SU-DHL-6 (cell line): Measurements from ENCODE around the gene VWF.

Experiments used
- H2AFZ ChIP-seq: fragments of 200-600 bp; sonication (generic); 2 replicates; pipeline ENCODE4 v1.6.1; 2014; ENCODE audit warnings: low read depth, mild to moderate bottlenecking, moderate library complexity, mixed read lengths, antibody characterized with exemption, low read length; ENCODE audit not compliant: severe bottlenecking
- H3F3A ChIP-seq: fragments of 200-600 bp; shearing (Covaris generic); 2 replicates; pipeline ENCODE4 v1.6.0; 2016; ENCODE audit warnings: antibody characterized with exemption, mild to moderate bottlenecking; ENCODE audit not compliant: insufficient read depth
- H3K27ac ChIP-seq: fragments of 200-600 bp; sonication (generic); 2 replicates; pipeline ENCODE4 v1.5.1; 2016; ENCODE audit warnings: low read depth, mild to moderate bottlenecking, low read length, moderate library complexity, mixed read lengths
- H3K27me3 ChIP-seq: fragments of 200-600 bp; sonication (generic), shearing (Covaris generic); 2 replicates; pipeline ENCODE4 v1.6.0; 2014; ENCODE audit warnings: mild to moderate bottlenecking, low read length
- H3K36me3 ChIP-seq: fragments of 200-600 bp; sonication (generic); 2 replicates; pipeline ENCODE4 v1.6.1; 2014; ENCODE audit warnings: mild to moderate bottlenecking, low read length, mixed read lengths
- H3K4me2 ChIP-seq: fragments of 300-600, 200-600 bp; shearing (Covaris generic), sonication (generic); 2 replicates; pipeline ENCODE4 v1.6.0; 2014; ENCODE audit warnings: low read length, low read depth, mild to moderate bottlenecking; ENCODE audit not compliant: poor library complexity, severe bottlenecking
- H3K4me3 ChIP-seq: fragments of 200-600 bp; sonication (generic); 2 replicates; pipeline ENCODE4 v1.5.1; 2014; ENCODE audit warnings: antibody characterized with exemption, low read length, mild to moderate bottlenecking, mixed read lengths; ENCODE audit not compliant: insufficient read depth, poor library complexity, severe bottlenecking
- H3K79me2 ChIP-seq: fragments of 200-600 bp; sonication (generic); 2 replicates; pipeline ENCODE4 v1.6.1; 2014; ENCODE audit warnings: mild to moderate bottlenecking, low read length, moderate library complexity; ENCODE audit not compliant: insufficient read depth
- H3K9ac ChIP-seq: fragments of 200-600 bp; sonication (generic); 2 replicates; pipeline ENCODE4 v1.7.0; 2014; ENCODE audit warnings: mild to moderate bottlenecking, low read length
- H3K9me2 ChIP-seq: fragments of 200-600 bp; sonication (generic); replicated peaks from 2 replicates; pipeline ENCODE4 v1.6.1; 2014; ENCODE audit warnings: low read length; ENCODE audit not compliant: insufficient read depth
- H3K9me3 ChIP-seq: fragments of 200-600 bp; sonication (generic); 2 replicates; pipeline ENCODE4 v1.6.1; 2014; ENCODE audit warnings: low read length, mixed read lengths; ENCODE audit not compliant: insufficient read depth
- H4K20me1 ChIP-seq: fragments of 200-600 bp; sonication (generic); 2 replicates; pipeline ENCODE4 v1.6.1; 2014; ENCODE audit warnings: low read depth, mild to moderate bottlenecking, antibody characterized with exemption, low read length, moderate library complexity, mixed read lengths
- CTCF ChIP-seq: fragments of 200-600 bp; sonication (generic); IDR thresholded peaks from one replicate; pipeline ENCODE4 v1.5.1; 2017; ENCODE audit warnings: antibody characterized with exemption, mild to moderate bottlenecking, low read length, moderate library complexity; ENCODE audit not compliant: insufficient read depth, poor library complexity, severe bottlenecking
- EZH2phosphoT487 ChIP-seq: fragments of 200-600 bp; sonication (generic), shearing (Covaris generic); conservative IDR thresholded peaks from 2 replicates; pipeline ENCODE4 v1.6.1; 2018; ENCODE audit warnings: mild to moderate bottlenecking, antibody characterized with exemption, low read length, moderate library complexity, mixed read lengths

VWF gene

GRCh38 chr12:6076776-6077691, 47.4 kb downstream of the VWF start:
- no peak overlapping the region for H2AFZ ChIP-seq
- H3K9me2 ChIP-seq: no peaks in the 10 kb centered on the region
- H3K79me2 ChIP-seq: no peaks in the 10 kb centered on the region
- no peaks in the 10 kb centered on the region for H3K9me3 ChIP-seq
- H3F3A ChIP-seq: no peaks in the 10 kb centered on the region
- H4K20me1 ChIP-seq: no peaks in the 10 kb centered on the region
- TF ChIP-seq CTCF: no peak
- TF ChIP-seq EZH2phosphoT487: no peak
- no peak overlapping the region for H3K9ac ChIP-seq
- no peak overlapping the region for H3K27ac ChIP-seq
- H3K27me3 ChIP-seq: no peaks in the 10 kb centered on the region
- no peak overlapping the region for H3K4me3 ChIP-seq
- H3K36me3 ChIP-seq: no peaks in the 10 kb centered on the region
- no peak overlapping the region for H3K4me2 ChIP-seq

- H2AFZ ChIP-seq: no peak overlapping the region
- H4K20me1 ChIP-seq: no peaks in the 10 kb centered on the region
- no peaks in the 10 kb centered on the region for H3K27me3 ChIP-seq
- no peaks in the 10 kb centered on the region for H3K9me2 ChIP-seq
- H3K4me2 ChIP-seq: no peak overlapping the region
- H3K36me3 ChIP-seq: no peaks in the 10 kb centered on the region
- no peak overlapping the region for H3K27ac ChIP-seq
- H3F3A ChIP-seq: no peaks in the 10 kb centered on the region
- no peak overlapping the region for H3K4me3 ChIP-seq
- H3K9me3 ChIP-seq: no peaks in the 10 kb centered on the region
- TF ChIP-seq CTCF (no peak), EZH2phosphoT487 (no peak)
- H3K9ac ChIP-seq: no peak overlapping the region
- H3K79me2 ChIP-seq: no peaks in the 10 kb centered on the region
Measured at GRCh38 chr12:6076346-6076745, 48.1 kb downstream of the VWF start.

- Histone ChIP-seq H3K79me2 (no peaks in the 10 kb centered on the region), H3K9ac (no peak overlapping the region), H3K4me3 (no peak overlapping the region), H4K20me1 (no peaks in the 10 kb centered on the region), H3K9me3 (no peaks in the 10 kb centered on the region), H3K9me2 (no peaks in the 10 kb centered on the region), H3K36me3 (no peaks in the 10 kb centered on the region), H2AFZ (no peak overlapping the region), H3K27ac (no peak overlapping the region), H3F3A (no peaks in the 10 kb centered on the region), H3K4me2 (no peak overlapping the region), H3K27me3 (no peaks in the 10 kb centered on the region)
- TF ChIP-seq CTCF (no peak), EZH2phosphoT487 (no peak)
Measured at GRCh38 chr12:6074979-6075585, 49.4 kb downstream of the VWF start.
